Activated naive CD8-positive, alpha-beta T cell (primary cell): Measurements from ENCODE around the gene CRADD.
"Not testable (repeated sequence)": the region's sequence is repeated elsewhere in the genome, so short reads cannot be mapped to it uniquely, and the experiment has no call there.

Source experiments
- H3K27ac Mint-ChIP-seq: one replicate; pipeline ENCODE4 v1.8.0; 2021; ENCODE audit warnings: mixed read lengths
- H3K27me3 Mint-ChIP-seq: one replicate; pipeline ENCODE4 v1.8.0; 2021; ENCODE audit warnings: mixed read lengths
- H3K36me3 Mint-ChIP-seq: one replicate; pipeline ENCODE4 v1.8.0; 2021; ENCODE audit warnings: mixed read lengths
- H3K4me1 Mint-ChIP-seq: one replicate; pipeline ENCODE4 v1.8.0; 2021; ENCODE audit warnings: low read depth, mixed read lengths
- H3K4me3 Mint-ChIP-seq: one replicate; pipeline ENCODE4 v1.8.0; 2021; ENCODE audit warnings: mild to moderate bottlenecking, mixed read lengths
- H3K9me3 Mint-ChIP-seq: one replicate; pipeline ENCODE4 v1.8.0; 2021; ENCODE audit warnings: low read depth, mixed read lengths

CRADD gene

GRCh38 chr12:93798279-93799151 is 121.3 kb downstream of the CRADD start:
- H3K4me3 Mint-ChIP-seq = no peak overlapping the region
- H3K4me1 Mint-ChIP-seq = peaks cover 8% of the 10 kb centered on the region
- no peak overlapping the region for H3K27ac Mint-ChIP-seq
- no peaks in the 10 kb centered on the region for H3K27me3 Mint-ChIP-seq
- H3K9me3 Mint-ChIP-seq = no peaks in the 10 kb centered on the region
- H3K36me3 Mint-ChIP-seq = peaks cover 7% of the 10 kb centered on the region

- peaks cover 16% of the 10 kb centered on the region for H3K4me1 Mint-ChIP-seq
- peaks cover 13% of the 10 kb centered on the region for H3K36me3 Mint-ChIP-seq
- not testable (repeated sequence) for H3K27me3 Mint-ChIP-seq, H3K9me3 Mint-ChIP-seq, H3K4me3 Mint-ChIP-seq, H3K27ac Mint-ChIP-seq
Measured at GRCh38 chr12:93801666-93802065, 124.5 kb downstream of the CRADD start.

- no peak overlapping the region for H3K27ac Mint-ChIP-seq
- H3K4me1 Mint-ChIP-seq = peaks cover 14% of the 10 kb centered on the region
- H3K9me3 Mint-ChIP-seq = no peaks in the 10 kb centered on the region
- no peak overlapping the region for H3K4me3 Mint-ChIP-seq
- no peaks in the 10 kb centered on the region for H3K27me3 Mint-ChIP-seq
- H3K36me3 Mint-ChIP-seq = peaks cover 15% of the 10 kb centered on the region
Measured at GRCh38 chr12:93802293-93802692, 125.1 kb downstream of the CRADD start.

- peaks cover 14% of the 10 kb centered on the region for H3K4me1 Mint-ChIP-seq
- H3K27me3 Mint-ChIP-seq = no peaks in the 10 kb centered on the region
- H3K27ac Mint-ChIP-seq = no peak overlapping the region
- H3K36me3 Mint-ChIP-seq = peaks cover 15% of the 10 kb centered on the region
- no peak overlapping the region for H3K4me3 Mint-ChIP-seq
- H3K9me3 Mint-ChIP-seq = no peaks in the 10 kb centered on the region
Measured at GRCh38 chr12:93802698-93803423, 125.7 kb downstream of the CRADD start.

GRCh38 chr12:93803424-93803807 is 126.2 kb downstream of the CRADD start:
- H3K27ac Mint-ChIP-seq = no peak overlapping the region

GRCh38 chr12:93804392-93805179 is 127.4 kb downstream of the CRADD start:
- Mint-ChIP-seq H3K36me3 (peaks cover 19% of the 10 kb centered on the region), H3K27me3 (no peaks in the 10 kb centered on the region), H3K4me3 (no peak overlapping the region), H3K27ac (no peak overlapping the region), H3K9me3 (no peaks in the 10 kb centered on the region), H3K4me1 (peaks cover 12% of the 10 kb centered on the region)

More at GRCh38 chr12:93803424-93803807, 126.2 kb downstream of the CRADD start:
- Mint-ChIP-seq H3K4me1 (peaks cover 13% of the 10 kb centered on the region), H3K27me3 (no peaks in the 10 kb centered on the region), H3K36me3 (peaks cover 16% of the 10 kb centered on the region), H3K9me3 (no peaks in the 10 kb centered on the region), H3K4me3 (no peak overlapping the region)

- Mint-ChIP-seq H3K36me3 (peaks cover 18% of the 10 kb centered on the region), H3K27me3 (no peaks in the 10 kb centered on the region), H3K9me3 (no peaks in the 10 kb centered on the region), H3K4me3 (no peak overlapping the region), H3K4me1 (peaks cover 12% of the 10 kb centered on the region), H3K27ac (no peak overlapping the region)
Measured at GRCh38 chr12:93805736-93806141, 128.6 kb downstream of the CRADD start.

GRCh38 chr12:93807354-93807753 is 130.2 kb downstream of the CRADD start:
- Mint-ChIP-seq H3K9me3 (no peaks in the 10 kb centered on the region), H3K27me3 (no peaks in the 10 kb centered on the region), H3K4me1 (peaks cover 10% of the 10 kb centered on the region), H3K27ac (no peak overlapping the region), H3K36me3 (peaks cover 20% of the 10 kb centered on the region), H3K4me3 (no peak overlapping the region)

- H3K9me3 Mint-ChIP-seq = no peaks in the 10 kb centered on the region
Measured at GRCh38 chr12:93808169-93808899, 131.2 kb downstream of the CRADD start.

GRCh38 chr12:93812626-93813025 is 135.5 kb downstream of the CRADD start:
- Mint-ChIP-seq H3K36me3 (peaks cover 15% of the 10 kb centered on the region), H3K27me3 (no peaks in the 10 kb centered on the region), H3K27ac (no peak overlapping the region), H3K4me1 (peaks cover 2% of the 10 kb centered on the region), H3K9me3 (no peaks in the 10 kb centered on the region), H3K4me3 (no peak overlapping the region)

More at GRCh38 chr12:93808169-93808899, 131.2 kb downstream of the CRADD start:
- Mint-ChIP-seq H3K27ac (no peak overlapping the region), H3K27me3 (no peaks in the 10 kb centered on the region), H3K36me3 (peaks cover 20% of the 10 kb centered on the region), H3K4me1 (peaks cover 10% of the 10 kb centered on the region), H3K4me3 (no peak overlapping the region)

- Mint-ChIP-seq H3K4me1 (peaks cover 2% of the 10 kb centered on the region), H3K4me3 (no peak overlapping the region), H3K27ac (no peak overlapping the region), H3K36me3 (peaks cover 17% of the 10 kb centered on the region), H3K27me3 (no peaks in the 10 kb centered on the region), H3K9me3 (no peaks in the 10 kb centered on the region)
Measured at GRCh38 chr12:93813186-93813585, 136.0 kb downstream of the CRADD start.

- Mint-ChIP-seq H3K9me3 (no peaks in the 10 kb centered on the region), H3K27me3 (no peaks in the 10 kb centered on the region), H3K36me3 (peaks cover 13% of the 10 kb centered on the region), H3K27ac (no peak overlapping the region), H3K4me1 (peaks cover 2% of the 10 kb centered on the region), H3K4me3 (no peak overlapping the region)
Measured at GRCh38 chr12:93813972-93814821, 137.0 kb downstream of the CRADD start.

- Mint-ChIP-seq H3K36me3 (peaks cover 12% of the 10 kb centered on the region), H3K4me3 (no peak overlapping the region), H3K27ac (no peak overlapping the region), H3K27me3 (no peaks in the 10 kb centered on the region), H3K9me3 (no peaks in the 10 kb centered on the region), H3K4me1 (peaks cover 2% of the 10 kb centered on the region)
Measured at GRCh38 chr12:93818488-93819049, 141.4 kb downstream of the CRADD start.
